Fibroblast of the aortic adventitia (primary cell): ENCODE measurements around the gene CATSPER3. TPM values are rescaled to one million over a fixed set of nuclear protein-coding genes. Genes with fewer than 3 reads are reported as not detected.

ENCODE experiments used
- DNase-seq: peaks from one replicate; pipeline ENCODE4 v3.0.0-alpha.2; 2010; ENCODE audit warnings: low read depth
- H3K4me3 ChIP-seq: 2 replicates; pipeline ENCODE4 v1.5.1; 2011; ENCODE audit warnings: low read depth, mild to moderate bottlenecking, control low read depth, low read length, moderate library complexity
- total RNA-seq: library from RNA; depleted of rRNA; stranded (reverse); fragments of >200 nt; gene quantifications from 2 replicates; pipeline ENCODE4 v1.2.3, GENCODE V29; 2012; ENCODE audit warnings: low replicate concordance
- TF ChIP-seq, protein P1 (sequence below): IDR thresholded peaks from 2 replicates; pipeline ENCODE4 v1.5.1; 2011; ENCODE audit warnings: mild to moderate bottlenecking, low read length, control low read depth, inconsistent platforms; ENCODE audit not compliant: insufficient read depth

The CATSPER3 gene
- total RNA-seq, 1 donor, result 0.09 TPM

DNA sequence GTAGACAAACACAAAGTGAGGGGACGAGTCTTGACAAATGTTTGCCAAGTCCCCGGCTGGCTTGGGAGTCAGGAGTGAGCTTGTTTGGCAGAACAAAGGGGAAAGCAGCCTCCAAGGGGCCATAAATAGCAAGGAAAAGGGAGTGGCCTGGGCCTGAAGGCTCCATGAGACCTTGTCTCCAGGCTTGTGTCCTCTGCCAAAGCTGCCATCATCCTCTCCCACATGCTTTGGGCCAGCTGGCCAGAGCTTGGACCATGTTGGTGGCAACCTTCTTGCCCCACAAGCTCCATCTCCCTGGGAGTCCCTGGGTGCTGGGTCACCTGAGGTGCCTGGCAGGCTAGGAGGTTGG, 79.6 kb downstream of the CATSPER3 start:
- TF ChIP-seq, protein P1, sequence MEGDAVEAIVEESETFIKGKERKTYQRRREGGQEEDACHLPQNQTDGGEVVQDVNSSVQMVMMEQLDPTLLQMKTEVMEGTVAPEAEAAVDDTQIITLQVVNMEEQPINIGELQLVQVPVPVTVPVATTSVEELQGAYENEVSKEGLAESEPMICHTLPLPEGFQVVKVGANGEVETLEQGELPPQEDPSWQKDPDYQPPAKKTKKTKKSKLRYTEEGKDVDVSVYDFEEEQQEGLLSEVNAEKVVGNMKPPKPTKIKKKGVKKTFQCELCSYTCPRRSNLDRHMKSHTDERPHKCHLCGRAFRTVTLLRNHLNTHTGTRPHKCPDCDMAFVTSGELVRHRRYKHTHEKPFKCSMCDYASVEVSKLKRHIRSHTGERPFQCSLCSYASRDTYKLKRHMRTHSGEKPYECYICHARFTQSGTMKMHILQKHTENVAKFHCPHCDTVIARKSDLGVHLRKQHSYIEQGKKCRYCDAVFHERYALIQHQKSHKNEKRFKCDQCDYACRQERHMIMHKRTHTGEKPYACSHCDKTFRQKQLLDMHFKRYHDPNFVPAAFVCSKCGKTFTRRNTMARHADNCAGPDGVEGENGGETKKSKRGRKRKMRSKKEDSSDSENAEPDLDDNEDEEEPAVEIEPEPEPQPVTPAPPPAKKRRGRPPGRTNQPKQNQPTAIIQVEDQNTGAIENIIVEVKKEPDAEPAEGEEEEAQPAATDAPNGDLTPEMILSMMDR, result no peak
- DNase-seq, result no peak
- H3K4me3 ChIP-seq, result no peak overlapping the region

DNA sequence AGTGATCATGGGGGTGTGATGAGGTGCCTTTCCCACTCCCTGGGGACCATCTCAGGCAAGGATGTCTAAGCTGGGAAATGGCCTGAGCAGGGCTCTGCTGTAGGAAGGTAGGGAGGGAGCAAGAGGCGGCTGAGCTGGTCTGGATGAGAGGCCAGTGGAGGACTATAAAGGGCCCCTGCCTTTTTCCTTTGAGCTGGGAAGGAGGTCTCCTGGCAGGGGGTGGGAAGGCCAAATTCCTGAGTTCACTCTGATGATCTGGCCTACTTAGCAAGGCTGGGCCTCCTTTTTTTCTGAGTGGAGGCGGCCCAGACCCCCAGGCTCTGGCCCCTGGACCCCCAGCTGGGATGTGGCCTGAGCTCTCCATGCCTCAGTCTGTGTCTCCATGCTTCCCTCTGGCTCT, 80.6 kb downstream of the CATSPER3 start:
- TF ChIP-seq, protein P1, result no peak

DNA sequence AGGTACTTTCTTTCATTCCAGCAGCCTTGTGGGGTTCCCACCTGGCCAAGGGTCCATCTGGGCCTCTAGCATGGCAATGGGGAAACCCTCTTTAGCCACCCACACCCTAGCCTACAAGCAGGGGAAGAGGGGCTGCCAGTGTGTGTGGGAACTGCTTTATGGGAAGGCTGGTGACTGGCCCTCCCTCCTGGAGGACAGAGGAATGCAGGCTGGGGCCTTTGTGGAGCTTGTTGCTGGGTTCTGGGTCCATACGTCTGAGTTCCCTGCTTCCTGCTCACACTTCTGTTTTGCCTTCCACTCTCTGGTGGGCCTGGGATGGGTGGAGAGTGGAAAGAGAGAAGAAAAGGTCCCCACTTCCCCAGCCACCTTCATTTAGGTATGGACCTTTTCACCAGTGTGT, 81.2 kb downstream of the CATSPER3 start:
- no peak overlapping the region for H3K4me3 ChIP-seq
- TF ChIP-seq, protein P1, result no peak
- DNase-seq, result no peak

More for the DNA sequence above, 80.6 kb downstream of the CATSPER3 start:
- H3K4me3 ChIP-seq, result no peak overlapping the region
- DNase-seq, result no peak

DNA sequence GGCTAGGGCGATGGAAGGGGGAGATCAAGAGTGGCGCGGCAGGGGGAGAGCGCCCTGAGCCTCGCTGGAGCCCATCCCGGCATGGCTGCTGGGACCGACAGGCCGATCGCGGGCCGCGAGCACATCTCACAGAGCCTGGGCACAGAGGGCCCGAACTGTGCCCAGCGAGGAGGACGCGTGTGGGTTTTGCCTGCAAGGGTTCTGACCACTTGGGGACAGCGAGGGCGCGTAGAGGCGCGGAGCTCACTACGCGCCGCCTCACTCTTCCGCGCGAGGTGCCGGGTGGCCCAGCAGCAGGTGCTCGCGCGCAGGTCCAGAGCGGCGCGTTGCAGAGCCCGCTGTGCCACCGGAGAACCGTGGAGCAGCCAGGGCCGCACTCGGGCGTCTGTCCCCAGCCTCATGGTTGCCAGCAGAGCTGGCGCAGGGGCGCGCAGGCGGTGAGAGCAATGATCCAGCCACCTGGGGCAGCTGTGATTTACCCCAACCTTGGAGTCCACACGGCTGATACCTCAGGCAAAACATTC, 82.6 kb downstream of the CATSPER3 start:
- TF ChIP-seq, protein P1, result no peak
- no peak overlapping the region for H3K4me3 ChIP-seq
- no peak for DNase-seq

DNA sequence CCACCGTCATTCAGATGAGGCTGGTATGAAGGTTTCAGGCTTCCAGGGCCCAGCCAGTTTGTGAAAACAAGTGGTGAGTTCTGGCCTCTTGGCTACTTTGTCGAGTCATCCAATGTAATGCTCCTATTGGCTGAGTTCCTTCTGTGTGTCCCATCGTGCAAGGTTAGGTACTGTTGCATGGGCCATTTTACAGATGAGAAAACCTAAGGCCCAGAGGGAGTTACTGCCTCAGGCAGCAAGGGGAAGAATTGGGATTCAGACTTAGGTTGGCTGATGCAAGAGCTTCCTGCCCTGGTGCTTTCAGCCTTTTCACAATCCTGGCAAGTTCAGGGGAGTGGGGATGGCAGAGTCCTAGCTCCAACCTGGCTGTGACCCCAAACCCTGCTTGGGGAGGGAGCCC, 83.7 kb downstream of the CATSPER3 start:
- no peak for DNase-seq
- TF ChIP-seq, protein P1, result no peak
- H3K4me3 ChIP-seq, result no peak overlapping the region

DNA sequence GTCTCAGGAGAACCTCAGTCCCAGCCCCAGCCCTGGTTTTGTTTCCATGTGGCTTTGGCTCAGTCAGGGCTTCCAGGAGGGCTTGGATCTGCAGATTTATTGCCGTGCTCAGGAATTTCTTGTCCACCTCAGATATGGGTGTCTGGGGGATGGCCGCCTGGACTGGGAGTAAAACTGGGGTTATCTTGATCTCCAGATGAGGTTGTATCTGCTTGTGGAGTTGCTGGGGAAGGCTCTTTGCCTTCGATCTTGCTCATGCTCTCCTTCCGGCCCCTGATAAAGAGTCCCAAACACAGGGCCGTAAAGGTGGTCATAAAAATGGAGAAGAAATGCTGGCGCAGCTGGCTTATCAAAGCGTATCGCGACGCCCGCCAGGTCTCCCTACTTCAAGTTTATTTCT, 84.2 kb downstream of the CATSPER3 start:
- no peak overlapping the region for H3K4me3 ChIP-seq
- TF ChIP-seq, protein P1, result no peak
- DNase-seq, result no peak

DNA sequence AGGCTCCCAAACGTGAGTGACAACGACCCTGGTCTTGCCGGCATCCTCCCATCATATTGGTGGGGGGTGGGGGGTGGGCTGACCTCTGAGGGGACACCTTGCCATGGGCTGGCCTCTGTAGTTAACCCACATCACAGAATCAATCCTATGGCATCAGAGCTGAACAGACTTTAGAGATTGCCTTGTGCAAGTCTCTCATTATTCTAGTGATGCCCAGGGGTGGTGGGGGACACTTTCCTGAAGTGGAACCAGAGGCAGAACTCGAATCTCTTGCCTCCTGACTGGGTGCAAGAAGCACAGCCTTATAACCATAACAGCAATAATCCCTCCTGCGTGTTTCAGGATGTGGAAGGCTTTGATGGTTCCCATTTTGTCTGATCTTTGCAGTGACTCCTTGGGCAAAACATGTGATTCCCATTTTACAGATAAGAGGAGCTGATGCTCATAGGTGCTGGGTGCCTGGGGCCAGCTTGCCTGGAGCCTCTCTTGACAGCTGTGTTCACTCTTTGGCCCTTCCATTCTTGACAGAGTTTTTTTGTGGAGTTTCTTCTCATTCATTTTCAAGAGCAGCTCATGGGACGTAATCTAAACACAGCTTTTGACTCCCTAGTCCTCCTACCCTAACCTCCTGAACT, 84.9 kb downstream of the CATSPER3 start:
- H3K4me3 ChIP-seq, result no peak overlapping the region
- no peak for DNase-seq
- TF ChIP-seq, protein P1, result no peak
